ENCODE results near the gene MRPL52.

MRPL52 gene

DNA sequence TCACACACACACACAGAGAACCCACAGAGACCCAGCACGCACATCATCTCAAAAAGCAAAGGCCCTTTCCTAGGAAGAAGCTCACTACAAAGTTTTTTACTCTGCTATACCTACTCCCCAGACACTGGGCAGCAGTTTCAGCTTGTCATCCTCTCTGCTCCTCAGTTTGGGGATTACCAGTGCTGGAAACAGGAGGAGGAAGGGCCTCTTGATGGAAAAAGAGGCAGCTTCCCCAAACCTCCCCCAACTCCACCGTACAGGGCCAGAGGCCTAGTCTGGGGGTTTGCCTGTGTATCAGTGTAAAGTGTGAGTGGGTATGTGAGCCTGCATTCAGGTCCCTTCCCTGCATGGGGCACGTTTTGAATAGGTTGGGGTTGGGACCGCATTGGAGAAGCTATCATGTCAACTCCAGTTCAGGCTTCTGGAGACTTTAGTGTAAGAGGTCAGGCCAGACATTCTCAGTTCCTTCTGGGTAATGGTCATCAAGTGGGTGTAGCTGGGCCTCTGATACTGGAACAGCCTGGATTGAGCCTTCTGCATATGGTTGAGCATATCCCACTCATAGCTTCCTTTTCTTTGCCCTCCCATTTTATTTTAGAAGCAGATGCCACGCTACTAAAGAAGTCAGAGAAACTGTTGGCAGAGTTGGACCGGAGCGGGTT, 54.5 kb downstream of the MRPL52 start:
- TF ChIP-seq, protein P1, sequence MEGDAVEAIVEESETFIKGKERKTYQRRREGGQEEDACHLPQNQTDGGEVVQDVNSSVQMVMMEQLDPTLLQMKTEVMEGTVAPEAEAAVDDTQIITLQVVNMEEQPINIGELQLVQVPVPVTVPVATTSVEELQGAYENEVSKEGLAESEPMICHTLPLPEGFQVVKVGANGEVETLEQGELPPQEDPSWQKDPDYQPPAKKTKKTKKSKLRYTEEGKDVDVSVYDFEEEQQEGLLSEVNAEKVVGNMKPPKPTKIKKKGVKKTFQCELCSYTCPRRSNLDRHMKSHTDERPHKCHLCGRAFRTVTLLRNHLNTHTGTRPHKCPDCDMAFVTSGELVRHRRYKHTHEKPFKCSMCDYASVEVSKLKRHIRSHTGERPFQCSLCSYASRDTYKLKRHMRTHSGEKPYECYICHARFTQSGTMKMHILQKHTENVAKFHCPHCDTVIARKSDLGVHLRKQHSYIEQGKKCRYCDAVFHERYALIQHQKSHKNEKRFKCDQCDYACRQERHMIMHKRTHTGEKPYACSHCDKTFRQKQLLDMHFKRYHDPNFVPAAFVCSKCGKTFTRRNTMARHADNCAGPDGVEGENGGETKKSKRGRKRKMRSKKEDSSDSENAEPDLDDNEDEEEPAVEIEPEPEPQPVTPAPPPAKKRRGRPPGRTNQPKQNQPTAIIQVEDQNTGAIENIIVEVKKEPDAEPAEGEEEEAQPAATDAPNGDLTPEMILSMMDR (IDR thresholded peaks at IDR 0.05; ENCODE audit: low read depth, low read length): no peak
- H3K4me3 ChIP-seq (ENCODE audit: low read depth, low read length): no peak overlapping the region
- in situ Hi-C loops (cut with HindIII; ENCODE audit: low sequenced_read_pairs): no loop called here
- no peak for DNase-seq (ENCODE audit: low read depth, low spot score)

All from astrocyte of the spinal cord (primary cell).